HL-60/S4 treated with phorbol 12-myristate 13-acetate at 8.2 ng/mL for 4 days and 3 days (cell line): Measurements from ENCODE around the gene TAS2R16.
"Not testable (repeated sequence)": the region's sequence is repeated elsewhere in the genome, so short reads cannot be mapped to it uniquely, and the experiment has no call there.

ENCODE experiments used
- in situ Hi-C: fragments of 300-500 bp; cut with MboI; formaldehyde crosslinking; loops from 2 replicates; pipeline ENCODE4 v1.15.0; 2022; ENCODE audit warnings: low sequenced_read_pairs

The TAS2R16 gene

GRCh38 chr7:122974229-122974628 lies 21.3 kb downstream of the TAS2R16 start:
- in situ Hi-C loops = no loop called here

GRCh38 chr7:122972056-122972455 lies 23.4 kb downstream of the TAS2R16 start:
- in situ Hi-C loops = no loop called here

GRCh38 chr7:122970740-122971725 lies 24.5 kb downstream of the TAS2R16 start:
- in situ Hi-C loops = no loop called here

GRCh38 chr7:122968389-122968788 lies 27.1 kb downstream of the TAS2R16 start:
- in situ Hi-C loops = no loop called here

GRCh38 chr7:122965306-122965705 lies 30.2 kb downstream of the TAS2R16 start:
- in situ Hi-C loops = no loop called here

- in situ Hi-C loops = not testable (repeated sequence)
These were observed 41.8 kb downstream of the TAS2R16 start for GRCh38 chr7:122953678-122954077.

- in situ Hi-C loops = no loop called here
These were observed 44.5 kb downstream of the TAS2R16 start for GRCh38 chr7:122951006-122951405.

- in situ Hi-C loops = no loop called here
These were observed 46.3 kb downstream of the TAS2R16 start for GRCh38 chr7:122949186-122949585.
